GM12878 (cell line): ENCODE measurements around the gene SPN. TPM values are rescaled to one million over a fixed set of nuclear protein-coding genes. Genes with fewer than 3 reads are reported as not detected.

Experiments used
- BHLHE40 ChIP-seq, 2 experiments: fragments of 450-650 bp in 1 of 2; IDR thresholded peaks; 2 replicates each; pipeline ENCODE4 v1.6.1; 2011 to 2017; ENCODE audit warnings: low read depth in 2 of 2, borderline replicate concordance in 1 of 2, improper control_type of control experiment in 1 of 2, low read length in 1 of 2, mild to moderate bottlenecking in 1 of 2
- CREM ChIP-seq: IDR thresholded peaks from 2 replicates; pipeline ENCODE4 v1.6.1; 2014; ENCODE audit warnings: antibody characterized with exemption, low read depth
- ETV6 ChIP-seq, 2 experiments: fragments of 450-650 bp in 1 of 2; IDR thresholded peaks in 1 of 2; conservative IDR thresholded peaks in 1 of 2; 2 replicates each; pipeline ENCODE4 v1.6.1; 2014; ENCODE audit warnings: antibody characterized with exemption in 1 of 2, borderline replicate concordance in 1 of 2, low read depth in 1 of 2, mild to moderate bottlenecking in 1 of 2, moderate library complexity in 1 of 2
- GABPA ChIP-seq: IDR thresholded peaks from 2 replicates; pipeline ENCODE4 v1.6.1; 2014; ENCODE audit warnings: antibody characterized with exemption, low read depth, mild to moderate bottlenecking, inconsistent platforms
- HDGF ChIP-seq: fragments of 450-650 bp; IDR thresholded peaks from 2 replicates; pipeline ENCODE4 v1.6.1; 2016; ENCODE audit warnings: antibody characterized with exemption
- KAT2A ChIP-seq: conservative IDR thresholded peaks from 2 replicates; pipeline ENCODE4 v1.6.1; 2011; ENCODE audit warnings: low read depth, low read length; ENCODE audit not compliant: control insufficient read depth
- NR2C2 ChIP-seq: IDR thresholded peaks from 2 replicates; pipeline ENCODE4 v1.6.1; 2011; ENCODE audit warnings: borderline replicate concordance, low read depth; ENCODE audit not compliant: control insufficient read depth, insufficient read length
- NRF1 ChIP-seq: conservative IDR thresholded peaks from 2 replicates; pipeline ENCODE4 v1.6.1; 2011; ENCODE audit warnings: mild to moderate bottlenecking, low read depth, low read length, improper control_type of control experiment
- POLR2A ChIP-seq: IDR thresholded peaks from 2 replicates; pipeline ENCODE4 v1.6.1; 2011; ENCODE audit warnings: low read depth, mild to moderate bottlenecking, low read length
- RBBP5 ChIP-seq: fragments of 200-600 bp; sonication (generic); conservative IDR thresholded peaks from 2 replicates; pipeline ENCODE4 v1.6.1; 2016
- SMAD1 ChIP-seq: fragments of 450-650 bp; IDR thresholded peaks from 2 replicates; pipeline ENCODE4 v1.6.1; 2018; ENCODE audit warnings: mild to moderate bottlenecking, low read depth; ENCODE audit not compliant: partially characterized antibody
- SMAD5 ChIP-seq: IDR thresholded peaks from 2 replicates; pipeline ENCODE4 v1.6.1; 2016; ENCODE audit warnings: antibody characterized with exemption, low read depth
- SMARCA5 ChIP-seq: fragments of 450-650 bp; IDR thresholded peaks from 2 replicates; pipeline ENCODE4 v1.6.1; 2017; ENCODE audit warnings: mild to moderate bottlenecking
- SP1 ChIP-seq: IDR thresholded peaks from one replicate; pipeline ENCODE4 v1.6.1; 2011; ENCODE audit warnings: low read depth, low read length
- SPI1 ChIP-seq: IDR thresholded peaks from 2 replicates; pipeline ENCODE4 v1.6.1; 2011; ENCODE audit warnings: low read depth, mild to moderate bottlenecking, low read length, moderate library complexity, borderline replicate concordance; ENCODE audit not compliant: insufficient read depth
- SREBF1 ChIP-seq: IDR thresholded peaks from 2 replicates; pipeline ENCODE4 v1.6.1; 2012; ENCODE audit warnings: mild to moderate bottlenecking, low read length
- TAF1 ChIP-seq: IDR thresholded peaks from 2 replicates; pipeline ENCODE4 v1.6.1; 2011; ENCODE audit warnings: mild to moderate bottlenecking, low read depth, low read length, borderline replicate concordance
- WRNIP1 ChIP-seq: IDR thresholded peaks from 2 replicates; pipeline ENCODE4 v1.6.1; 2011; ENCODE audit warnings: low read depth, low read length, improper control_type of control experiment, borderline replicate concordance
- ZNF217 ChIP-seq: fragments of 450-650 bp; IDR thresholded peaks from 2 replicates; pipeline ENCODE4 v1.6.1; 2017; ENCODE audit warnings: antibody characterized with exemption, mild to moderate bottlenecking
- ZNF274 ChIP-seq: IDR thresholded peaks from one replicate; pipeline ENCODE4 v1.8.0; 2011; ENCODE audit not compliant: insufficient read length, insufficient read depth
- ZZZ3 ChIP-seq: IDR thresholded peaks from 2 replicates; pipeline ENCODE4 v1.6.1; 2011; ENCODE audit warnings: low read depth; ENCODE audit not compliant: control insufficient read depth, insufficient read length
- polyA plus RNA-seq, 11 experiments: library from polyadenylated mRNA; depleted of rRNA in 4 of 11; unstranded in 6 of 11; stranded (reverse) in 5 of 11; fragments of >200 nt; fragmentation: Nextera tagmentation in 4 of 11; fragmentation: Illumina TruSeq in 1 of 11; extraction: Ambion mirVana in 4 of 11; extraction: Trizol in 1 of 11; gene quantifications; 1 replicate in 1 of 11; 2 replicates in 10 of 11; pipeline versions ENCODE4 v1.2.1 to v1.2.3, GENCODE V29; 2011 to 2016; ENCODE audit warnings: inconsistent platforms in 2 of 11, missing spikeins in 2 of 11, low read depth in 1 of 11
- total RNA-seq, 4 experiments: library from RNA; depleted of rRNA in 3 of 4; stranded (reverse); fragments of >200 nt in 3 of 4; fragmentation: Illumina TruSeq in 1 of 4; extraction: Trizol in 1 of 4; gene quantifications; 2 replicates each; pipeline versions ENCODE4 v1.2.1 to v1.2.3, GENCODE V29; 2013 to 2021
- TF ChIP-seq, protein P1 (sequence below): fragments of 450-650 bp; conservative IDR thresholded peaks from 2 replicates; pipeline ENCODE4 v1.6.1; 2017; ENCODE audit warnings: mild to moderate bottlenecking, moderate library complexity
- TF ChIP-seq, protein P2 (sequence below): IDR thresholded peaks from 2 replicates; pipeline ENCODE4 v1.6.1; 2012; ENCODE audit warnings: low read depth, low read length, improper control_type of control experiment
- TF ChIP-seq, protein P3 (sequence below): IDR thresholded peaks from 2 replicates; pipeline ENCODE4 v1.6.1; 2012; ENCODE audit warnings: low read depth, low read length, improper control_type of control experiment
- TF ChIP-seq, protein P4 (sequence below): fragments of 450-650 bp; IDR thresholded peaks from 2 replicates; pipeline ENCODE4 v1.6.1; 2014; ENCODE audit warnings: mild to moderate bottlenecking
- TF ChIP-seq, protein P5 (sequence below): fragments of 450-650 bp; IDR thresholded peaks from 2 replicates; pipeline ENCODE4 v1.6.1; 2017; ENCODE audit warnings: borderline replicate concordance

The SPN gene
- total and polyA plus RNA-seq, 10 of the 15 experiments (the other 5 are each of a cell fraction or from before 2014, with no cell fraction given) = 16.2 to 173 (median 92.7) TPM

DNA sequence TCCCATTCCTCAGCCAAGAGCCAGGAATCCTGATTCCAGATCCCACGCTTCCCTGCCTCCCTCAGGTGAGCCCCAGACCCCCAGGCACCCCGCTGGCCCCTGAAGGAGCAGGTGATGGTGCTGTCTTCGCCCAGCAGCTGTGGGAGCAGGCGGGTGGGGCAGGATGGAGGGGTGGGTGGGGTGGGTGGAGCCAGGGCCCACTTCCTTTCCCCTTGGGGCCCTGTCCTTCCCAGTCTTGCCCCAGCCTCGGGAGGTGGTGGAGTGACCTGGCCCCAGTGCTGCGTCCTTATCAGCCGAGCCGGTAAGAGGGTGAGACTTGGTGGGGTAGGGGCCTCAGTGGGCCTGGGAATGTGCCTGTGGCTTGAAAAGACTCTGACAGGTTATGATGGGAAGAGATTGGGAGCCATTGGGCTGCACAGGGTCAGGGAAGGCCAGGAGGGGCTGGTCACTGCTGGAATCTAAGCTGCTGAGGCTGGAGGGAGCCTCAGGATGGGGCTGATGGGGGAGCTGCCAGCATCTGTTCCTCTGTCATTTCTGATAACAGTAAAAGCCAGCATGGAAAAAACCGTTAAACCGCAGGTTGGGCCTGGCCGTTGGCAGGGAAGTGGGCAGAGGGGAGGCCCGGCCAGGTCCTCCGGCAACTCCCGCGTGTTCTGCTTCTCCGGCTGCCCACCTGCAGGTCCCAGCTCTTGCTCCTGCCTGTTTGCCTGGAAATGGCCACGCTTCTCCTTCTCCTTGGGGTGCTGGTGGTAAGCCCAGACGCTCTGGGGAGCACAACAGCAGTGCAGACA is at the start of gene SPN (continued):
- TF ChIP-seq SMAD1 (no peak), BHLHE40 (IDR thresholded peaks at IDR 0.05; ENCODE audit: borderline replicate concordance in 1 of 2, low read depth in 2 of 2, low read length in 1 of 2) (peak in 1 of 2 experiments; percentile 21; a peak in 1 of 4 replicates), SREBF1 (no peak), WRNIP1 (no peak), ZZZ3 (no peak), NRF1 (no peak), ETV6 (conservative IDR thresholded peaks at IDR 0.05 in 1 of 2, IDR thresholded peaks at IDR 0.05 in 1 of 2; ENCODE audit: borderline replicate concordance in 1 of 2, low read depth in 1 of 2) (no peak), SMARCA5 (peak; percentile 58; the same call in 1 of the 2 replicates), GABPA (no peak), SPI1 (no peak; the same call in 1 of the 2 replicates), SP1 (peak; percentile 6), KAT2A (no peak), NR2C2 (no peak), ZNF274 (no peak), HDGF (no peak), RBBP5 (no peak), SMAD5 (peak; percentile 77; the same call in 1 of the 2 replicates), POLR2A (peak; percentile 94), TAF1 (peak; percentile 84), CREM (peak; percentile 29; the same call in 1 of the 2 replicates), ZNF217 (no peak)
- TF ChIP-seq, protein P1, sequence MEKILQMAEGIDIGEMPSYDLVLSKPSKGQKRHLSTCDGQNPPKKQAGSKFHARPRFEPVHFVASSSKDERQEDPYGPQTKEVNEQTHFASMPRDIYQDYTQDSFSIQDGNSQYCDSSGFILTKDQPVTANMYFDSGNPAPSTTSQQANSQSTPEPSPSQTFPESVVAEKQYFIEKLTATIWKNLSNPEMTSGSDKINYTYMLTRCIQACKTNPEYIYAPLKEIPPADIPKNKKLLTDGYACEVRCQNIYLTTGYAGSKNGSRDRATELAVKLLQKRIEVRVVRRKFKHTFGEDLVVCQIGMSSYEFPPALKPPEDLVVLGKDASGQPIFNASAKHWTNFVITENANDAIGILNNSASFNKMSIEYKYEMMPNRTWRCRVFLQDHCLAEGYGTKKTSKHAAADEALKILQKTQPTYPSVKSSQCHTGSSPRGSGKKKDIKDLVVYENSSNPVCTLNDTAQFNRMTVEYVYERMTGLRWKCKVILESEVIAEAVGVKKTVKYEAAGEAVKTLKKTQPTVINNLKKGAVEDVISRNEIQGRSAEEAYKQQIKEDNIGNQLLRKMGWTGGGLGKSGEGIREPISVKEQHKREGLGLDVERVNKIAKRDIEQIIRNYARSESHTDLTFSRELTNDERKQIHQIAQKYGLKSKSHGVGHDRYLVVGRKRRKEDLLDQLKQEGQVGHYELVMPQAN = no peak; the same call in 1 of the 2 replicates
- TF ChIP-seq, protein P2, sequence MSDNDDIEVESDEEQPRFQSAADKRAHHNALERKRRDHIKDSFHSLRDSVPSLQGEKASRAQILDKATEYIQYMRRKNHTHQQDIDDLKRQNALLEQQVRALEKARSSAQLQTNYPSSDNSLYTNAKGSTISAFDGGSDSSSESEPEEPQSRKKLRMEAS = no peak
- TF ChIP-seq, protein P3, sequence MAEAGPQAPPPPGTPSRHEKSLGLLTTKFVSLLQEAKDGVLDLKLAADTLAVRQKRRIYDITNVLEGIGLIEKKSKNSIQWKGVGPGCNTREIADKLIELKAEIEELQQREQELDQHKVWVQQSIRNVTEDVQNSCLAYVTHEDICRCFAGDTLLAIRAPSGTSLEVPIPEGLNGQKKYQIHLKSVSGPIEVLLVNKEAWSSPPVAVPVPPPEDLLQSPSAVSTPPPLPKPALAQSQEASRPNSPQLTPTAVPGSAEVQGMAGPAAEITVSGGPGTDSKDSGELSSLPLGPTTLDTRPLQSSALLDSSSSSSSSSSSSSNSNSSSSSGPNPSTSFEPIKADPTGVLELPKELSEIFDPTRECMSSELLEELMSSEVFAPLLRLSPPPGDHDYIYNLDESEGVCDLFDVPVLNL = no peak
- TF ChIP-seq, protein P4, sequence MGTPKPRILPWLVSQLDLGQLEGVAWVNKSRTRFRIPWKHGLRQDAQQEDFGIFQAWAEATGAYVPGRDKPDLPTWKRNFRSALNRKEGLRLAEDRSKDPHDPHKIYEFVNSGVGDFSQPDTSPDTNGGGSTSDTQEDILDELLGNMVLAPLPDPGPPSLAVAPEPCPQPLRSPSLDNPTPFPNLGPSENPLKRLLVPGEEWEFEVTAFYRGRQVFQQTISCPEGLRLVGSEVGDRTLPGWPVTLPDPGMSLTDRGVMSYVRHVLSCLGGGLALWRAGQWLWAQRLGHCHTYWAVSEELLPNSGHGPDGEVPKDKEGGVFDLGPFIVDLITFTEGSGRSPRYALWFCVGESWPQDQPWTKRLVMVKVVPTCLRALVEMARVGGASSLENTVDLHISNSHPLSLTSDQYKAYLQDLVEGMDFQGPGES = no peak
- TF ChIP-seq, protein P5, sequence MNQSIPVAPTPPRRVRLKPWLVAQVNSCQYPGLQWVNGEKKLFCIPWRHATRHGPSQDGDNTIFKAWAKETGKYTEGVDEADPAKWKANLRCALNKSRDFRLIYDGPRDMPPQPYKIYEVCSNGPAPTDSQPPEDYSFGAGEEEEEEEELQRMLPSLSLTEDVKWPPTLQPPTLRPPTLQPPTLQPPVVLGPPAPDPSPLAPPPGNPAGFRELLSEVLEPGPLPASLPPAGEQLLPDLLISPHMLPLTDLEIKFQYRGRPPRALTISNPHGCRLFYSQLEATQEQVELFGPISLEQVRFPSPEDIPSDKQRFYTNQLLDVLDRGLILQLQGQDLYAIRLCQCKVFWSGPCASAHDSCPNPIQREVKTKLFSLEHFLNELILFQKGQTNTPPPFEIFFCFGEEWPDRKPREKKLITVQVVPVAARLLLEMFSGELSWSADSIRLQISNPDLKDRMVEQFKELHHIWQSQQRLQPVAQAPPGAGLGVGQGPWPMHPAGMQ = no peak
